Mucosa of descending colon (tissue), 3 donors: ENCODE results near the gene CLOCK. TPM values are rescaled to one million over a fixed set of nuclear protein-coding genes. Genes with fewer than 3 reads are reported as not detected.

ENCODE experiments used
- ATAC-seq: fragments of 200-7000 bp; cut with Tn5 transposase; one replicate; pipeline ENCODE4 v1.9.1; 2020; ENCODE audit warnings: mild to moderate bottlenecking, moderate library complexity
- DNase-seq, 3 donors: peaks; one replicate each; pipeline ENCODE4 v3.0.0-alpha.2; 2020
- H3K36me3 ChIP-seq: fragments of 200-600 bp; one replicate; pipeline ENCODE4 v1.8.0; 2021; ENCODE audit warnings: low read depth, mild to moderate bottlenecking
- H3K4me1 ChIP-seq: fragments of 200-600 bp; one replicate; pipeline ENCODE4 v1.8.0; 2021; ENCODE audit warnings: low read depth, mild to moderate bottlenecking
- H3K4me3 ChIP-seq: fragments of 200-600 bp; one replicate; pipeline ENCODE4 v1.8.0; 2021; ENCODE audit warnings: mild to moderate bottlenecking
- H3K9me3 ChIP-seq: fragments of 200-600 bp; one replicate; pipeline ENCODE4 v1.8.0; 2021; ENCODE audit warnings: mild to moderate bottlenecking
- intact Hi-C, 2 donors: fragments of 100-400 bp; cut with DNase I in 1 of 2; cut with micrococcal nuclease in 1 of 2; formaldehyde crosslinking; loops; one replicate each; pipeline versions ENCODE4 v1.11.0 to v1.11.1; 2022; cut with DNase I, micrococcal nuclease
- total RNA-seq, 3 donors: library from RNA; stranded (reverse); fragmentation: NEBNext Ultra II Directional in 2 of 3; extraction: Animal tissue kit (Norgen Biotek cat#: 25700) in 2 of 3; gene quantifications; one replicate each; pipeline versions ENCODE4 v1.2.1 to v1.2.4, GENCODE V29; 2021 to 2023
- TF ChIP-seq, protein P1 (sequence below): fragments of 200-600 bp; IDR thresholded peaks from one replicate; pipeline ENCODE4 v1.8.0; 2022; ENCODE audit warnings: antibody characterized with exemption, mild to moderate bottlenecking
- donor health status: DM: no; HTN: no; CAD: no; lungs with moderate emphysema.
- donor health status: DM: no; HTN: no; CAD: no.
- donor health status: DM: no; HTN: yes; CAD: no.

CLOCK gene
- total RNA-seq, 3 donors from 2014 or later = 17.4 to 33.1 (median 25.3) TPM

DNA sequence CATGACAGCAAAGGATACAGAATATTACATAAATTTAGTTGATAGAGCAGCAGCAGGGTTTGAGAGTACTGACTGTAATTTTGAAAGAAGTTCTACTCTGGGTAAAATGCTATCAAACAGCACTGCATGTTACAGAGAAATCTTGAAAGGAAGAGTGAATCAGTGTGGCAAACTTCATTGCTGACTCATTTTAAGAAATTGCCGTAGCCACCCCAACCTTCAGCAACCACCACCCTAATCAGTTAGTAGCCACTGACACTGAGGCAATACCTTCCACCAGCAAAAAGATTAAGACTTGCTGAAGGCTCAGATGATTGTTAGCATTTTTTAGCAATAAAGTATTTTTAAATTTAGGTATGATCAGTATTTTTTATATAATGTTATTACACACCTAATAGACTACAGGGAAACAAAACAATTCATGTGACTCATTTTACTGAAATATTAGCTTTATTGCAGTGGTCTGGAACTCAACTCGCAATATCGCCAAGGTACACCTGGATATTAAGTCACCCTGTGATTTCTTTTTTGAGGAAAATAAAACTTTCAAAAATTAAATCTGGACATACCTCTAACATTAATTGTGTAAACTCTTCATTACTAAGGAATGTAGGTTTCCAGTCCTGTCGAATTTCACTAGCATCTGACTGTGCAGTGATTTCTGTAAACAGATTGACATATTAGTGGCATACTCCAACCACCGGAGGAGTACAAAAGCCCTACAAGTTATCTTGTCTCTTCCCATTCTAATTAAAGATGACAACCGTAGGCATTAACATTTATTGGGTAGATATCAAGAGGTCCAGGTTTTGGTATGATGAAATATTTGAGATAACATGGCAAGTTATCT is 71.1 kb downstream of the CLOCK start:
- Histone ChIP-seq H3K4me1 (no peaks in the 10 kb centered on the region), H3K4me3 (no peak overlapping the region), H3K9me3 (peaks cover 4% of the 10 kb centered on the region), H3K36me3 (no peaks in the 10 kb centered on the region)
- no peak for DNase-seq
- no peak for ATAC-seq
- intact Hi-C loops = no loop called here
- TF ChIP-seq, protein P1, sequence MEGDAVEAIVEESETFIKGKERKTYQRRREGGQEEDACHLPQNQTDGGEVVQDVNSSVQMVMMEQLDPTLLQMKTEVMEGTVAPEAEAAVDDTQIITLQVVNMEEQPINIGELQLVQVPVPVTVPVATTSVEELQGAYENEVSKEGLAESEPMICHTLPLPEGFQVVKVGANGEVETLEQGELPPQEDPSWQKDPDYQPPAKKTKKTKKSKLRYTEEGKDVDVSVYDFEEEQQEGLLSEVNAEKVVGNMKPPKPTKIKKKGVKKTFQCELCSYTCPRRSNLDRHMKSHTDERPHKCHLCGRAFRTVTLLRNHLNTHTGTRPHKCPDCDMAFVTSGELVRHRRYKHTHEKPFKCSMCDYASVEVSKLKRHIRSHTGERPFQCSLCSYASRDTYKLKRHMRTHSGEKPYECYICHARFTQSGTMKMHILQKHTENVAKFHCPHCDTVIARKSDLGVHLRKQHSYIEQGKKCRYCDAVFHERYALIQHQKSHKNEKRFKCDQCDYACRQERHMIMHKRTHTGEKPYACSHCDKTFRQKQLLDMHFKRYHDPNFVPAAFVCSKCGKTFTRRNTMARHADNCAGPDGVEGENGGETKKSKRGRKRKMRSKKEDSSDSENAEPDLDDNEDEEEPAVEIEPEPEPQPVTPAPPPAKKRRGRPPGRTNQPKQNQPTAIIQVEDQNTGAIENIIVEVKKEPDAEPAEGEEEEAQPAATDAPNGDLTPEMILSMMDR = no peak

DNA sequence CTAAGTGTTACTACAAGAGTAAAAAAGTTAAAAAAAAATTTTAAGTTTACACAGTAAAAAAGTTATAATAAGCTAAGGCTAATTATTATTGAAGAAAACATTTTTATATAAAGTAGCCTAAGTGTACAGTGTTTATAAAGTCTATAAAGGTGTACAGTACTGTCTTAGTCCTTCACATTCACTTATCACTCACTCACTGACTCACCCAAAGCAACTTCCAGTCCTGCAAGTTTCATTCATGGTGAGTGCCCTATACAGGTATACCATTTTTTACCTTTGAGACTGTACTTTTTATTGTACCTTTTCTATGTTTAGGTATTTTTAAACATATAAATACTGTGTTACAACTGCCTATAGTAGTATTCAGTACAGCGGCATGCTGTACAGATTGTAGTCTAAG is 76.7 kb downstream of the CLOCK start:
- intact Hi-C loops = no loop called here
- Histone ChIP-seq H3K36me3 (no peaks in the 10 kb centered on the region), H3K9me3 (peaks cover 3% of the 10 kb centered on the region), H3K4me3 (no peak overlapping the region), H3K4me1 (no peaks in the 10 kb centered on the region)
- no peak for ATAC-seq
- TF ChIP-seq, protein P1 = no peak
- no peak for DNase-seq

DNA sequence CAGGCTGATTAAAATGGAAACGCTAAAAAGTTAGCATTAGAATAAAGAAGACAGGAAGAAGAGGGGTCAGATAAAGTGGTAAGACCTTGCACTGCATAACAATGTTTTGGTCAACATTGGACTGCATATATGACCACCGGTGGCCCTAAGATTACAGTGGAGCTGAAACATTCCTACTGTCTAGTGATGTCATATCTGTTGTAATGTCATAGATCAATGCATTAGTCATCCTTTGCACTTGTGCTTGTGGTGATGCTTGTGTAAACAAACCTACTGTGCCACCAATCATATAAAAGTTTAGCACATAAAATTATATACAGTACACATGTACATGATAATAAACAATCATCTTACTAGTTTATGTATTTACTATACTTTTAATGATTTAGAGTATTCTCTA is 78.0 kb downstream of the CLOCK start:
- H3K36me3 ChIP-seq = no peaks in the 10 kb centered on the region
- H3K9me3 ChIP-seq = no peaks in the 10 kb centered on the region
- no peak for DNase-seq
- TF ChIP-seq, protein P1 = no peak
- intact Hi-C loops = no loop called here
- ATAC-seq = no peak
- no peak overlapping the region for H3K4me3 ChIP-seq
- H3K4me1 ChIP-seq = no peaks in the 10 kb centered on the region

DNA sequence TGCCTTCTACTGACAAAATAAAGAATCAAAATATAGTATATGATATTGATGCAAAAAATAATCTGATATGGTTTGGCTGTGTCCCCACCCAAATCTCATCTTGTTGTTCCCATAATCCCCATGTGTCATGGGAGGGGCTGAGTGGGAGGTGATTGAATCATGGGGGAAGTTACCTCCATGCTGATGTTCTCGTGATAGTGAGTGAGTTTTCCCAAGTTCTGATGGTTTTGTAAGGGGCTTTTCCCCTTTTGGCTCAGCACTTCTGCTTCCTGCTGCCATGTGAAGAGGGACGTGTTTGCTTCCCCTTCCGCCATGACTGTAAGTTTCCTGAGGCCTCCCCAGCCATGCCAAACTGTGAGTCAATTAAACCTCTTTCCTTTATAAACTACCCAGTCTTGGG is 80.7 kb downstream of the CLOCK start:
- H3K4me3 ChIP-seq = no peak overlapping the region
- H3K36me3 ChIP-seq = no peaks in the 10 kb centered on the region
- no peak for DNase-seq
- TF ChIP-seq, protein P1 = no peak
- ATAC-seq = no peak
- no peaks in the 10 kb centered on the region for H3K9me3 ChIP-seq
- intact Hi-C loops = no loop called here
- H3K4me1 ChIP-seq = no peaks in the 10 kb centered on the region

DNA sequence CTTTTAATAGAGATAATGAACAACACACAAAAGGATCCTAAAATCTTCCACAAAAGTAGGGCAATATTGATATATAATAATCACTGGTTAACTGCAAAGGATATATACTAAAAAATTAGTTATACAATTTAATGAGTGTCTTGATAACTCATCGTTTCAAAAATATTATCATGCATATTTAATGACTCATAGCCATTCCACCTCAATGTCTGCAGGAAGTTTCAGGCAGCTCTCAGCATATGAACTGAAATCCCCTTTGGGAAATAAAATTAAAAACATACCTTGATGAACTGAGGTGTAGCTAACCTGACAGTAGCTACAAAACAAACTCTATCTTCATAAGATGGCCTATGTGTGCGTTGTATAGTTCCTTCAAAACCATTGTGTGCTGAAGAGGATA is 88.1 kb downstream of the CLOCK start:
- DNase-seq (no peak), ATAC-seq (no peak)
- intact Hi-C loops = no loop called here

More for the DNA sequence above, 88.1 kb downstream of the CLOCK start:
- Histone ChIP-seq H3K36me3 (no peaks in the 10 kb centered on the region), H3K4me3 (no peak overlapping the region), H3K4me1 (no peaks in the 10 kb centered on the region), H3K9me3 (no peaks in the 10 kb centered on the region)
- TF ChIP-seq, protein P1 = no peak
